ENCODE measurements around the gene BBIP1. TPM values are rescaled to one million over a fixed set of nuclear protein-coding genes. Genes with fewer than 3 reads are reported as not detected.
A peak's percentile ranks its signal among the peaks of the same experiment; 100 is the strongest.

BBIP1 gene
- total RNA-seq, 1 experiment from 2014 or later = 12.0 TPM

DNA sequence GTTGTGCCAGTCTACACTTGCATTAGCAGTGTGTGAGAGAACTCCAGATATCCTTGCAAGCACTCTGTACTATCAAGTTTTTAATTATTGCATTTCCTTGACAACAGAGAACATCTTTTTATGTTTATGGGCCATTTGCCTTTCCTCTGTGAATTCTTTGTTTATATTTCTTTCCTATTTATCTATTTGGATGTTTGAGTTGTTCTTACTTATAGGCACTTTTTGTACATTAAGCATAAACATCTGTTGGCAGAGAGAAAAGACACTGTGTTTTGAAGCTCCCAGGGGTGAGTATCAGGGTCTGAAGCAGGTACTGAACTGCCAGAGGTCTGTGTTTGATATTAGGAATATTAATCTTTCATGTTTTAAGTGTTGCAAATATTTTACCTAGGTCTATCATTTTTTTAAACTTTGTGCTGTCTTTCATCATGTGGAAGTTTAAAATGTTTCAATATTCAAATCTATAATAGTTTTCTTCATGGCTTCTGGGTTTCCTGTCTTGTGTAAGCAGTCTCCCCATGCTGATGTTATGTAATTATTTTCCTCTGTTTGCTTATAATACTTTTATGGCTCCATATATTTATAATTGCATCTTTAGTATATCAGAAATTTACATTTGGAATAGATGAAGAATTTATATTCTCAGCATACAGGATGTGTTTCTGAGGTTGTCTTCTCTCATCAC lies 64.9 kb downstream of the BBIP1 start:
- TF ChIP-seq CTCF (conservative IDR thresholded peaks at IDR 0.05; ENCODE audit: low read depth, low read length) (no peak), EZH2phosphoT487 (IDR thresholded peaks at IDR 0.05; ENCODE audit: borderline replicate concordance, low read length) (no peak), EZH2 (IDR thresholded peaks at IDR 0.05; ENCODE audit: low read length, unreplicated experiment) (no peak)
- POLR2A ChIA-PET (ENCODE audit: unreplicated experiment) = no interaction called here
- no peaks in the 10 kb centered on the region for H4K20me1 ChIP-seq (ENCODE audit: low read length)
- no TSS peak for BruUV-seq (replicated peaks)
- no peak overlapping the region for H3K9ac ChIP-seq (ENCODE audit: low read length)
- no peaks in the 10 kb centered on the region for H3K36me3 ChIP-seq (ENCODE audit: low read depth, low read length)
- peaks cover 16% of the 10 kb centered on the region for H3K4me1 ChIP-seq (ENCODE audit: insufficient read depth, low read length)
- H3K4me2 ChIP-seq (ENCODE audit: low read length) = no peak overlapping the region
- H3K9me2 ChIP-seq (replicated peaks; ENCODE audit: low read length) = no peaks in the 10 kb centered on the region
- no peaks in the 10 kb centered on the region for H3F3A ChIP-seq (ENCODE audit: low read length, unreplicated experiment)
- intact Hi-C loops (cut with micrococcal nuclease) = loop anchor here (2.0 kb wide), 1 partner anchor 79 kb away; no protein-coding TSS in a partner anchor
- no peak overlapping the region for H3K4me3 ChIP-seq (ENCODE audit: low read length)
- CTCF ChIA-PET = no interaction called here
- H3K27ac ChIP-seq (ENCODE audit: low read length) = no peak overlapping the region
- no peaks in the 10 kb centered on the region for H3K9me3 ChIP-seq (ENCODE audit: low read length)
- H3K27me3 ChIP-seq (ENCODE audit: low read length) = no peaks in the 10 kb centered on the region
- no peak for ATAC-seq
- no peak for DNase-seq
- no peak overlapping the region for H2AFZ ChIP-seq (ENCODE audit: low read length)
- H3K79me2 ChIP-seq (ENCODE audit: low read length) = no peaks in the 10 kb centered on the region

- no peaks in the 10 kb centered on the region for H4K20me1 ChIP-seq (ENCODE audit: low read length)
- H2AFZ ChIP-seq (ENCODE audit: low read length) = 0 out of 2 replicates have a peak overlapping the region, but pooled peaks have one; percentile 20
- ATAC-seq (no peak), DNase-seq (peak; percentile 3)
- H3K27me3 ChIP-seq (ENCODE audit: low read length) = no peaks in the 10 kb centered on the region
- intact Hi-C loops (cut with micrococcal nuclease) = loop anchor here (2.0 kb wide), 1 partner anchor 78 kb away; no protein-coding TSS in a partner anchor
- H3K9me3 ChIP-seq (ENCODE audit: low read length) = no peaks in the 10 kb centered on the region
- H3K27ac ChIP-seq (ENCODE audit: low read length) = peak overlapping the region; percentile 28
- POLR2A ChIA-PET (ENCODE audit: unreplicated experiment) = no interaction called here
- no peak overlapping the region for H3K4me3 ChIP-seq (ENCODE audit: low read length)
- H3K36me3 ChIP-seq (ENCODE audit: low read depth, low read length) = no peaks in the 10 kb centered on the region
- H3F3A ChIP-seq (ENCODE audit: low read length, unreplicated experiment) = no peaks in the 10 kb centered on the region
- no peaks in the 10 kb centered on the region for H3K79me2 ChIP-seq (ENCODE audit: low read length)
- no TSS peak for BruUV-seq (replicated peaks)
- CTCF ChIA-PET = no interaction called here
- TF ChIP-seq EZH2phosphoT487 (IDR thresholded peaks at IDR 0.05; ENCODE audit: borderline replicate concordance, low read length) = no peak
- no peaks in the 10 kb centered on the region for H3K9me2 ChIP-seq (replicated peaks; ENCODE audit: low read length)
- H3K4me2 ChIP-seq (ENCODE audit: low read length) = peak overlapping the region; percentile 47
- peaks cover 16% of the 10 kb centered on the region for H3K4me1 ChIP-seq (ENCODE audit: insufficient read depth, low read length)
- H3K9ac ChIP-seq (ENCODE audit: low read length) = no peak overlapping the region
These were observed 66.0 kb downstream of the BBIP1 start for GRCh38 chr10:110852947-110853346.

DNA sequence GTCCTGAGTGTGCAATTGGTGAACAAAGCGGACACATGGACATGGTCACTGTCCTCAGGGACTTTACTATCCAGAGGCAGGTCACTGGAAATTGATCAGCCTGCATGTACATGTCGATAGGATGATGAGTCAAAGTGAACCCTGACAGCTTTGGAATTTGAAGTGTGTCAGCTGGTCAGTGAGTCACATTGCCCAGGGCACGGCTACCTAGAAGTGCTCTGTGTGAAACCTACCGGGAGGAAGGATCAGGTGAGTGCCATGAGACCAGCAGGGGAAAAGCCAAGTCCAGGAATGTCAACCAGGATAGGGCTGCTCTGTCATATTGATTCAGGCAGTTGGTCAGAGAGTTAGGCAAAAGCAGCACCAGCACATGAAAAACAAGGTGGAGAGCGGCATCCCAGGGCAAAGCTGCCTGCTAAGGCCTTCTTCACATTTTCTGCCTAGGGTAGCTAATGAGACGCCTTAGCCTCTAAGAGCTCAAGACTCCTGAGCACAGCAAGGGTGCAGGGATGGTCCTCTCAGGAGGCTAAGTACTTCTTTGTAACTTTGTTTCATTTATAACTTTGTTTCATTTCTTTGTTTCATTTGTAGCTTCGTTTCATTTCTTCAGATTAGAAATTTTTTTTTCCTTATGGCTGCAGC lies 66.6 kb downstream of the BBIP1 start:
- Histone ChIP-seq H3K4me1 (ENCODE audit: insufficient read depth, low read length) (peaks cover 16% of the 10 kb centered on the region), H3K9ac (ENCODE audit: low read length) (no peak overlapping the region), H4K20me1 (ENCODE audit: low read length) (no peaks in the 10 kb centered on the region), H3K4me3 (ENCODE audit: low read length) (no peak overlapping the region), H3K9me2 (replicated peaks; ENCODE audit: low read length) (no peaks in the 10 kb centered on the region), H3K4me2 (ENCODE audit: low read length) (peak overlapping the region; percentile 47), H3K9me3 (ENCODE audit: low read length) (no peaks in the 10 kb centered on the region), H3F3A (ENCODE audit: low read length, unreplicated experiment) (no peaks in the 10 kb centered on the region), H3K27me3 (ENCODE audit: low read length) (no peaks in the 10 kb centered on the region), H3K36me3 (ENCODE audit: low read depth, low read length) (no peaks in the 10 kb centered on the region), H3K27ac (ENCODE audit: low read length) (peak overlapping the region; percentile 28), H2AFZ (ENCODE audit: low read length) (0 out of 2 replicates have a peak overlapping the region, but pooled peaks have one; percentile 20), H3K79me2 (ENCODE audit: low read length) (no peaks in the 10 kb centered on the region)
- DNase-seq (peak; percentile 91), ATAC-seq (peak; percentile 99)
- CTCF ChIA-PET = no interaction called here
- no peak for TF ChIP-seq EZH2 (IDR thresholded peaks at IDR 0.05; ENCODE audit: low read length, unreplicated experiment)
- TF ChIP-seq CTCF (conservative IDR thresholded peaks at IDR 0.05; ENCODE audit: low read depth, low read length) = no peak
- no peak for TF ChIP-seq EZH2phosphoT487 (IDR thresholded peaks at IDR 0.05; ENCODE audit: borderline replicate concordance, low read length)
- no TSS peak for BruUV-seq (replicated peaks)
- intact Hi-C loops (cut with micrococcal nuclease) = loop anchor here (2.0 kb wide), 1 partner anchor 78 kb away; no protein-coding TSS in a partner anchor
- POLR2A ChIA-PET (ENCODE audit: unreplicated experiment) = no interaction called here

All from PC-3 (cell line).